GM21526 (cell line): ENCODE data around the gene DDX49.
"Not testable (repeated sequence)": the region's sequence is repeated elsewhere in the genome, so short reads cannot be mapped to it uniquely, and the experiment has no call there.

Experiments used
- ATAC-seq: cut with Tn5 transposase; IDR thresholded peaks from one replicate; pipeline ENCODE4 v1.9.1; 2021; ENCODE audit warnings: moderate library complexity; ENCODE audit not compliant: unreplicated experiment, low FRiP score

The DDX49 gene

DNA sequence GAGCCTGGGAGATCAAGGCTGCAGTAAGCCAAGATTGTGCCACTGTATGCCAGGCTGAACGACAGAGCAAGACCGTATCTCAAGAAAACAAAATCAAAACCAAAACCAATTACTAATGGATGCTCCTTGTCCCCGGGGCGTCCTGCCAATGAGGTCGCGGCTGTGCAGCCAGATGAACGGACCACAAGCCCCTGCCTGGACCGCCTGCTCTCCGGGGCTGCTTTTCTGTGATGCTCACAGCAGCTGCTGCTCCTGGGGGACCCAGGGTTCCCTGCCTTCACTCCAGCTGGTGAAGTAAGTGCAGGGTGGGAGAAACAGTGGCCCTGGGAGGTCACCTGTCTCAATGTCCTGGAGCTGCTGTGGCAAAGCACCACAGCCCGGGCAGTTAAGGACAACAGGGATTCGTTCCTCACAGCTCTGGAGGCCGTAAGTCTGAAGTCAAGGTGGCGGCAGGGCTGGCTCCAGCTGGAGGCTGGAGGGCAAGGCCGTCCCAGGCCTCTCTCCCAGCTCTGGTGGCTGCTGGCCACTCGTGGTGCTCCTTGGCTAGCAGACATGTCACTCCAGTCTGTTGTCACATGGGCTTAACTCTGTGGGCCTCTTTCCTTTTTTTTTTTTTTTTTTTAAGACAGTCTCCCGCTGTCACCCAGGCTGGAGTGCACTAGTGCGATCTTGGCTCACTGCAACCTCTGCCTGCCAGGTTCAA lies 10.4 kb upstream of the DDX49 start:
- ATAC-seq = no peak

DNA sequence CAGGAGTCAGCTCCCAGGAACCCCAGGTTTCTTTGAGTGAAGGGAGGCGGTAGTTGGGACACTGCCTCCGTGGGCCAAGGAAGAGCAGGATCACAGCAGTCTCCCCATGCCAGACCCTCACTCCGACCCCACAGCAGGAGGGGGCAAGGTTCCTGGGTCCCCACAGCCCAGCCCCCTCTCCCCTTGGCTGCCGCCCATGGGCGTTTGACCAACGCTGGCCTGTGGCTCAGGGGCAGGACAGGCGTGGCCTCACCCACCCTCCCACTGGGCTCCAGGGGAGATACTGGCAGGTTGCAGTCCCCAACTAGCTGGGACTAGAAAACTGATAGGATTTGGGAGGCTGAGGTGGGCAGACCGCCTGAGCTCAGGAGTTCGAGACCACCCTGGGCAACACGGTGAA lies 9.5 kb upstream of the DDX49 start:
- ATAC-seq = no peak

DNA sequence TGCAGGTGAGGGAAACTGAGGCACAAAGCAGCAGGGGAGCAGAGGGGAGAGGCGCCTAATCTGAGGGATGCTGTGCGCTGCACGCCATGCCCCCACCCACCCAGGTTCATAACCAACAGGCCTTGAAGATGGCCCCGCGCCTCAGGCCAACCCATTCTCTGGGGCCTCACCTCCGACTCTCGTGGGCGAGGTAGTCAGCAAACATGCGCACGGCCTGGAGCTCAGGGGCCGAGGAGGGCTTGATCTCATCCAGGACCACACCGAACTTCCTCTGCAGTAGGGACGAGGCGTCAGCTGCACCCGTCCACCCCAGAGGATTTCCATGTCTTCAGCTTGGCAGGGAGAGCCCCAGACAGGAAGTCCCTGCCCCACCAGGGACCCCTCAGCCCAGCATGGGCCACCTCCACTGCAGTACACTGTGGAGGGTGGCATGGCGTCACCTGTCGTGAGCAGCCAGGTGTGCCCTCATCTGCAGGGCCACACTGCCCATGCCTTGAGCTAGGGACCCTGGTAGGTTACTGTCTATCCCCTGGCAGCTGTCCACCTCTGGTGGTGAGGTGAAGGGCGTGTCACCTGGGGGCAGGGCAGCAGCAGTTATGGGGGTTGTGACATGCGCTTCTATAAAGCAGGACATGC lies 8.6 kb upstream of the DDX49 start:
- no peak for ATAC-seq

DNA sequence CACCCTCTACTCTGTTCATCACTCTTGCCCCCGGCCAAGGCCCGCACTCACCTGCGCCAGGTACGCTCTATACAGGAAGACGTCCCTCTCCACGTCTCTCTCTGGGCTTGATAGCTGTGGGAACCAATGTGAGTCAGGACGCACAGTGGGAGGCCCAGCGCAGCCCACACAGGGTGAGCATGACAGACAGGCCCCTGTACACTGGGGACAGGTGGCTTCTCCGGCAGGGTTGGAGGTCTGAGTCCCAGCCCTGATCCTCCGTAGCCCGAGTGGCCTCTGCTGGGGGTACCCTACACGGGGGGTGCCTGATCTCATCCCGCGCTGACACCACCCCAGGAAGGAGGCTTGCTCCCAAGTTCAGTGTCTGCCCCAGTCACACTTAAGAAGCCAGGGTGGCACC lies 6.6 kb upstream of the DDX49 start:
- no peak for ATAC-seq

DNA sequence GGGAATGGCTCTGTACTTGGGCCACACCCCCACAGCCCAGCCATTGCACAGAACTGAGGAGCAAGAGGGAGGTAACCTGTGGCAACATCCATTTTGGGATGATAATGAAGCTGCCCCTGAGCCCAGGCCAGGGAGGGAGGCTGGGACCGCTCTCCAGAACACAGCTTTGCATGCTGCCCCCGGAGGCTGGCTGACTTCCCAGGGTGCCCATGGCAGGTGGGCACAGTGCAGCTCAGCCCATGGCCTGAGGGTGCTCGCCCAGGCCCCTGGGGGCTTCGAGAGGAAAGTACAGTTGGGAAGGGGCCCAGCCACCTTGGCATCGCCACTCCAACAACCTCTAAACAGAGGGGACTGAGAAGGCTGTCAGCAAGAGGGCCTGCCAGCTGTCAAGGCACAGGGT lies 6.0 kb upstream of the DDX49 start:
- ATAC-seq = no peak

DNA sequence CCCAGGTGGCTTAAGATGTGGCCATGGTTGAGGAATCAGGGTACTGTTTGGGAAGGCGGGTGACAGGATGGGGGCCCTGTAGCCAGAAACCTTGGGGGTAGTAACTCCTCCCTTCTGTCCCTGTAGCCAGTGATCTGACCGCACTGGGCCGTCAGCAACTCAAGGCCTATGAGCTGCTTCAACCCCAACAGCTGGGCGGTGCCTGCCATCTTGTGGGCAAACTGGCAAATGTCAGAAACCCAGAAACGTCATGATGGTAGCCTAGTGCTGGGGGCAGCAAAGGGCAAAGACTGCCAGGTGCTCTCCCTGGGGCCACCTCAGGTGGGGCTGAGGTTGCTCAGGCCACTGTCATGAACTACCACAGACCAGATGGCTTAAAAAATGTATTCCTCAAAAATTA lies 3.9 kb upstream of the DDX49 start:
- no peak for ATAC-seq

DNA sequence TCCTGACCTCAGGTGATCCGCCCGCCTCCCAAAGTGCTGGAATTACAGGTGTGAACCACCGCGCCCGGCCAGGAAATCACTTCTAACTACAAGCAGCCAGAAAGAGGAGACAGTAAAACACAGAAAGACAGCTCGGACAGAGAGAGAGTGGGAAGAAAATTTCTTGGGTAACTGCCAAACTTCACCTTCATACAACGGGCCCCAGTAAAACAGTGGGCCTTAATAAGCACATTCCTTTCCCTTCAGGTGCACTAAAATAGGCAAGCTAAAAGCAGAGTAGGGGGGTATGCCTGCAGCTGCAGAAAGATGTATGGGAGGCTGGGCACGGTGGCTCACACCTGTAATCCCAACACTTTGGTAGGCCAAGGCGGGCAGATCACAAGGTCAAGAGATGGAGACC lies 1.9 kb upstream of the DDX49 start:
- ATAC-seq = not testable (repeated sequence)

DNA sequence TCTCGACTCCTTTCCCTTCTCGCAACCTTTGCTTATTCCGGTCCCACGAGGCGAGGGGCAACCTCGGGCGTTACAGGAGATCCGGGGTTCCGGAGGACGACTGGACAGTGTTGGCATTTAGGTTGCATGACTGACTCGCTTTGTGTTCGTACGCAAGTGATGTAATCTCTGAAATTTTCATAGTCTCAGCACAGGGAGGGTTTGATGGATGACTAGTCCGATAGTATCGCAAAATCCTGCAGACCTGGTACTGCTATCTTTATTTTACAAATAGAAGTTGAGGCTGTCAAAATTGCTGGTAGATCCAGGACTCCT lies 342 bp downstream of the DDX49 start:
- no peak for ATAC-seq

DNA sequence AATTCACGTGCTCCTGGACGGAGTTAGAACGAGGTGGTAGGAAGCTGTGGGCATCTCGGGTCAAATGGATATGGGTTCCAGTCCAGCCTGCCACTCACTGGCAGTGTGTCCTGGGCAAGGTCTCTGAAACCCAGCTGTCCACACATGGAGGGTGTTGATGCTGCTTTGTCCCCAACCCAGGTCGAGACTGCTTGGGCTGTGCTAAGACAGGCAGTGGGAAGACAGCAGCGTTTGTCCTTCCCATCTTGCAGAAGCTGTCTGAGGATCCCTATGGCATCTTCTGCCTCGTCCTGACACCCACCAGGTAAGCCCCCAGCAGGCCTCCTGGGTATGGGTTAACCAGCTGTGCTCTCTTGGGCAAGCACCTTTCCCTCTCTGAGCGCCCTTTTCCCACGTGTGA lies 885 bp downstream of the DDX49 start:
- ATAC-seq = no peak

DNA sequence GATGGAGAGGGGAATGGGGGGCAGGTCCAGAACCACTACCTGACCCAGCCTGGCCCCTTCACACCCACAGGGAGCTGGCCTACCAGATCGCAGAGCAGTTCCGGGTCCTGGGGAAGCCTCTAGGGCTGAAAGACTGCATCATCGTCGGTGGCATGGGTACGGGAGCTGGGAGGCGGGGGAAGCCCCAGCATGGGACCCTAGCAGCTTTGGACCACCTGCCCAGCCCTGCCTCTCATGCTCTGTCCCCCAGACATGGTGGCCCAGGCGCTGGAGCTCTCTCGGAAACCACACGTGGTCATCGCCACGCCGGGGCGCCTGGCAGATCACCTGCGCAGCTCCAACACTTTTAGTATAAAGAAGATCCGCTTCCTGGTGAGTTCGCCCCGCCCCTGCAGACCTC lies 2.1 kb downstream of the DDX49 start:
- ATAC-seq = no peak

DNA sequence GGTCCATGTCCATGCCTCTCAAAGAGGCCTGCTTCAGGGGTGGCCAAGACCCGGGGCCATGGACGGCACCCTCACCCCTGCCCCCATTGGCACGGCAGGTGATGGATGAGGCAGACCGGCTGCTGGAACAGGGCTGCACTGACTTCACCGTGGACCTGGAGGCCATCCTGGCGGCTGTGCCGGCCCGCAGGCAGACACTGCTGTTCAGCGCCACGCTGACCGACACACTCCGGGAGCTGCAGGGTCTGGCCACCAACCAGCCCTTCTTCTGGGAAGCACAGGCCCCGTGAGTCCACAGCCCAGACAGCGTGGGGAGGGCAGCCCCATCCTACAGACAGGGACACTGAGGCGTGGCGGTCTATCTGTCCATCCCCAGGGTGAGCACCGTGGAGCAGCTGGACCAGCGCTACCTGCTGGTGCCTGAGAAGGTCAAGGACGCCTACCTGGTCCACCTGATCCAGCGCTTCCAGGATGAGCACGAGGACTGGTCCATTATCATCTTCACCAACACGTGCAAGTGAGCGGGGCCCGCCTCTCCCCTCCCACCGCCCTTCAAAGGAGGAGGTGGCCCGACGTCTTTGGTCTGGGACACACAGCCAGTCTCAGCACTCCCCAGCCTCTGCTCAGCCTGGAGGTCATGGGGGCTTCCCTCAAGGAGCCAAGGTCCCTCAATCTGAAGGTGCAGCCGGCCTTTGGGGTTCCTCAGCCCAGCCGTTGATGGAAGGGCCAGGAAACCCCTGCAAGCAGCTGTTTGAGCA lies 2.9 kb downstream of the DDX49 start:
- ATAC-seq = no peak

DNA sequence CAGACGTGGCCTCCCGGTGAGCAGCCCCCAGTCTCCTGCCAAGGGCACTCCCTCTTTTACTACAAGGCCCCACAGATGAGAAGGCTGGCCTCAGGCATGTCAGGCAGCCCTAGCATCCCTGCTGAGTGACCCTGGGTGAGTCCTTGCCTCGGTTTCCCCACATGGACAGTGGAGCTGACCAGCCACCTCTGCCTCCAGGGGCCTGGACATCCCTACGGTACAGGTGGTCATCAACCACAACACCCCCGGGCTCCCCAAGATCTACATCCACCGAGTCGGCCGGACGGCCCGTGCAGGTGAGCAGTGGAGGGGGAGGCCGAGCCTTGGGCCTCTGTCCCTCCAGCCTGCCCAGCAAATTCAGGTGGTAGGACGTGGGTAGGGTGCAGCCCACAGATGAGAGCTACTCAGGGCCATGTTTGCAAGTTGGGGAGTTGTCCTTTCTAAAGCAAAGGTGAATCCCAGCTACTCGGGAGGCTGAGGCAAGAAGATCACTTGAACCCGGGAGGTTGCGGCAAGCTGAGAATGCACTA lies 5.2 kb downstream of the DDX49 start:
- ATAC-seq = no peak

- no peak for ATAC-seq
These were observed 8.7 kb downstream of the DDX49 start for GRCh38 chr19:18928018-18928805.

- no peak for ATAC-seq
These were observed 9.8 kb downstream of the DDX49 start for GRCh38 chr19:18929311-18929710.

- ATAC-seq = no peak
These were observed 12.0 kb downstream of the DDX49 start for GRCh38 chr19:18931316-18932162.

DNA sequence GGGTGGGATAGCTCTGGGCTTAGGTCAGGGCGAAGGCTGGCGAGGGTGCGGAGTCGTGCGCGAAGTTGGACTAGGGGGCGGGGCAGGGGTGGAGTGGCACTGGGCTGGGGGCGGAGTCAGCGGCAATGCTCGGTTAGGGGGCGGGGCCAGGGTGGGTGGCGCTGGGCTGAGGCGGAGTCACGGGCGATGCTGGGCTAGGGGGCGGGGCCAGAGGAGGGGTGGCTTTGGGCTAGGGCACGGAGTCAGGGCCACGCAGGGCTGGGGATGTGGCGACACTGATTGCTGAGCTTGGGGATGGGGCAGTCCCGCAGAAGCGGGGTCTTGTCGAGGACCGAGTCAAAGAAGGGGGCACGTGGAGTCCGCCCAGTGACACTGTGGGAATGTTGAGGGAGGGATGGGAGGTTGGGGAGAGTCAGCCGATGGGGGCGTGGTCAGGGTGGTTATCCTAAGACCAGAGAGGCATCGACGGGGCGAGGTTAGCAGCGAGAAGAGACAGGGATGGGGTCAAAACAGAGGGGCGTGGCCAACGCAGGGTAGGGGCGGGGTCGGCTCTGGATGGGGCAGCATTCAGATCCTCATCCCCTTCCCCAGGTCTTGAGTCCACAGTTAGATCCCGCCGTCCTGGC lies 12.8 kb downstream of the DDX49 start:
- ATAC-seq = no peak

DNA sequence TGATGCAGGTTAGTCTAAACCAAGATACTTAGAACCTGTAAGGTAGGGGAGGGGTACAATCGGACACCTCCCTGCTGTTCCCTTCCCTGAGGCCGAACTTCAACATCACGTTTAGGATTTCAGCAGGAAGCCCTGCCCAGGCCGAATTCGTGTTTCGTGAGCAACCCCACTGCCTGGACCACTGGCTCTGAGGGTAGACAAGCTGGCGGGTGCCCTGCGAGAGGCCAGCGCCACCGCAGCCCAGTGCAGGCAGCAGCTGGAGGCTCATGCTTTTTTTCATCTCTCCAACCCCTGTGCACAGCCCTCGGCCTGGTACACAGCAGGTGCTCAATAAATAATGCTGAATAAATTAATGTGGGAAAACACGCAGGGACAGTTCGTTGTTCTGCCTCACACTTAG lies 13.8 kb downstream of the DDX49 start:
- no peak for ATAC-seq

GRCh38 chr19:18939163-18939562 lies 19.6 kb downstream of the DDX49 start:
- no peak for ATAC-seq

- no peak for ATAC-seq
These were observed 20.6 kb downstream of the DDX49 start for GRCh38 chr19:18939922-18940768.
